GM12865 (cell line): ENCODE measurements around the gene TIFAB.

Source experiments
- DNase-seq: peaks from one replicate; pipeline ENCODE4 v3.0.0; 2010; ENCODE audit warnings: low read depth
- H3K4me3 ChIP-seq: 2 replicates; pipeline ENCODE4 v1.5.1; 2011; ENCODE audit warnings: mild to moderate bottlenecking, low read depth, low read length, control low read depth
- TF ChIP-seq, protein P1 (sequence below): IDR thresholded peaks from 2 replicates; pipeline ENCODE4 v1.5.1; 2011; ENCODE audit warnings: low read length, control low read depth, low read depth, inconsistent platforms; ENCODE audit not compliant: insufficient read depth; ENCODE audit errors: missing control alignments

The TIFAB gene

DNA sequence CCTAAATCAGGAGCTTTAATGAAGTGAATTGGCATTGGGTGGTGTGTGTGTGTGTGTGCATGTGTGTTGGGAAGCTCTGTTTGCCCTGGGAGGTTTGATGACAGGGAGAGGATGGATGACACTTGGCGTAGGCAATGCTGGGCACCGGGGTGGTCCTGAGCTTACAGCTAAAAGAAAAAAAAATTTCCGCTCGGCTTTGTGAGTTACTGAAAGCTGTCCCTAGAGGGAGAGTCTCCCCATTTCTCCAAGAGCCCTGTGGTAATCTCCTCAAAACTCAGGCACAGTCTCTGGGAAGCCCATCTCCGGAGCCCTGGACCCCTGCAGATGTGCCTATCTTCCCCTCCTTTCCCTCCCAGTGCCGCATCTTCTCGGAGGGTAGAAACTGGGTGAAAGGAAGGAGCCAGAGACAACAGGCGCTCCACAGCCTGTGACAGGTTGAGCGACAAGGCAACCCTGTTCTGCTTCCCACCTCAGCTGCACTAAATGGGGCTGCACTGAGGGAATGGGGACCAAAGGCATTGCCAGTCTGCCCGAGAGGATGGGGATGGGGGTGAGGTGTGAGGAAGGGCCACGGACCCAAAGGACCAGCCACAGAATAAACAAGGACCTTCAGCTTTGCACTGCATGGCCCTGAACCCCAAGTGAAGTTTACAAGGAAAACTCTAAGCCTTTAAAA is 35.8 kb upstream of the TIFAB start:
- no peak for DNase-seq
- no peak overlapping the region for H3K4me3 ChIP-seq
- TF ChIP-seq, protein P1, sequence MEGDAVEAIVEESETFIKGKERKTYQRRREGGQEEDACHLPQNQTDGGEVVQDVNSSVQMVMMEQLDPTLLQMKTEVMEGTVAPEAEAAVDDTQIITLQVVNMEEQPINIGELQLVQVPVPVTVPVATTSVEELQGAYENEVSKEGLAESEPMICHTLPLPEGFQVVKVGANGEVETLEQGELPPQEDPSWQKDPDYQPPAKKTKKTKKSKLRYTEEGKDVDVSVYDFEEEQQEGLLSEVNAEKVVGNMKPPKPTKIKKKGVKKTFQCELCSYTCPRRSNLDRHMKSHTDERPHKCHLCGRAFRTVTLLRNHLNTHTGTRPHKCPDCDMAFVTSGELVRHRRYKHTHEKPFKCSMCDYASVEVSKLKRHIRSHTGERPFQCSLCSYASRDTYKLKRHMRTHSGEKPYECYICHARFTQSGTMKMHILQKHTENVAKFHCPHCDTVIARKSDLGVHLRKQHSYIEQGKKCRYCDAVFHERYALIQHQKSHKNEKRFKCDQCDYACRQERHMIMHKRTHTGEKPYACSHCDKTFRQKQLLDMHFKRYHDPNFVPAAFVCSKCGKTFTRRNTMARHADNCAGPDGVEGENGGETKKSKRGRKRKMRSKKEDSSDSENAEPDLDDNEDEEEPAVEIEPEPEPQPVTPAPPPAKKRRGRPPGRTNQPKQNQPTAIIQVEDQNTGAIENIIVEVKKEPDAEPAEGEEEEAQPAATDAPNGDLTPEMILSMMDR, result no peak

DNA sequence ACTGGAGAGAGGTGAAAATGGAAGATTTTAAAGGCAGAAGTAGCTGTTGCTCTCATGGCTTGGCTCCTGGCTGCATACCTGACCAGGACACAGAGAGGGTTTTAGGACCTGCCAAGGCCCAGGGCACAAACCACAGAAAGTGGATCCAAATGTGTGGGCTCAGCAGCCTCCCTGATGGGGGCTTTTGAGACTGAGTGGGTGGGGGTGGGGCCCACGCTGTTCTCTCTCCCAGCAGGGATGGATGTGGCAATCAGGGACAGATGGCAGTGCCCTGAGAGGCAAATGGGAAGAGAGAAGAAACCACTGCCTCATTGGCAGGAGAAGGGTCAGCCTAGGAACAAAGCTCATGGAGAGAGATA is 34.9 kb upstream of the TIFAB start:
- TF ChIP-seq, protein P1, result no peak
- no peak overlapping the region for H3K4me3 ChIP-seq
- DNase-seq, result no peak

DNA sequence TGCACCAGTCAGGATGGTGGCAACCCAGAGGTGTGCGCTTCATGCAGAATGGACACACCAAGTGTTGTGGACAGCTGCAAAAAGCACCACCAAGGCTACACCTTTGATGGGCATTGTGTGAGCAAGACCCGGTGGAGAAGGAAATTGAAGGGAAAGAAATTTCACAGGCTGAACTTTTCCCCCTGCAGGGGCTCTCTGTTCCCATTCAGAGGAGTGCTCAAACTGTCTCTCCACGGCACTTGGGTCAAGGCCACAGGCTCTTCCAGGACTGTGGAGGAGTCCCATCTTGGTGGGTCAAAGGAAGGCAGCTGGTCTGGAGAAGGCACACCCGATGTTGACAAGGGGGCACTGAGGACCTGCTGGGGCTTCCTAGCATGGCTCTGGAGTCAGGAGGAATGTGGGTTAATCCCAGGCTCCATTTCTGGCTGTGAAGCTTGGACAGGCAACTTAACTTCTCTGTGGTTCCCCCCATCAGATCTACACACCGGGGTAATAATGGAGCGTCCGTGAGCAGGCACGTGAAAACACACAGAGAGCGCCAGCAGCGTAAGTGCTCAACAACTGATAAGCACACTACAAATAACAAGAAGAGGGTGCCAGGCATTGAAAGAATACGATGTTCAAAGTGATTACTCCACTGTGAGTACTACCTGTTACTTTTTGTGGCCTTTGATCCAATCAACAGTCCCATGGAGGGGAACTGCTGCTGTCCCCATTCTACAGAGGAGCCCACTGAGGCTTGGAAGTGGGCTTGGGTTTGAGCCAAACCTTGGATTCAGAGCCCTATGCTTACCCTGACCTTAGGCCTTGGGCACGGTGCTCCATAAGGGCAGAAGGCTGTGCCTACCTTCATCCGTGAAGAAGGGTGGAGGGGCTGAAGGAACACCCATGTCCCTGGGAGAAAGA is 34.2 kb upstream of the TIFAB start:
- TF ChIP-seq, protein P1, result no peak
- H3K4me3 ChIP-seq, result no peak overlapping the region
- no peak for DNase-seq

DNA sequence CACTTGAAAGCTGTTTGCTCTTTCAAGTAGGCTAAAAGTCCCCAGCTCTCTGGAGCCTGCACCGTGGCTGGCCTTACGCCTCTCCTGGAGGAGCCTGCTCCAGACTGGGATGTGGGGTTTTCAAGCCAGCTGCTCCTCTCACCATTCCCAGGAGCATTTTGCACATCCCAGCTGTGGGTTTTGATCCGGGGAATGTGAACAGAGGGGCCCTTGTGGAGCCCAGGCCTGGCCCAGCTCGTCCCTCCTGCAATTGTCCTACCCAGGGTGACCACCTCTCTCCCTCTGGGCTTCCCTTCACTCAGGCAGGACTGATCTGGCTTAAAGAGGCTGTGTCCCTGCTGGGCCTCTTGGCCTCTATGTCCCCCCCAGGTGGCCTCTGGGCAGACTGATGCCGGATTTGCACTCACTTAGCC is 32.5 kb upstream of the TIFAB start:
- no peak overlapping the region for H3K4me3 ChIP-seq
- no peak for DNase-seq
- TF ChIP-seq, protein P1, result no peak

DNA sequence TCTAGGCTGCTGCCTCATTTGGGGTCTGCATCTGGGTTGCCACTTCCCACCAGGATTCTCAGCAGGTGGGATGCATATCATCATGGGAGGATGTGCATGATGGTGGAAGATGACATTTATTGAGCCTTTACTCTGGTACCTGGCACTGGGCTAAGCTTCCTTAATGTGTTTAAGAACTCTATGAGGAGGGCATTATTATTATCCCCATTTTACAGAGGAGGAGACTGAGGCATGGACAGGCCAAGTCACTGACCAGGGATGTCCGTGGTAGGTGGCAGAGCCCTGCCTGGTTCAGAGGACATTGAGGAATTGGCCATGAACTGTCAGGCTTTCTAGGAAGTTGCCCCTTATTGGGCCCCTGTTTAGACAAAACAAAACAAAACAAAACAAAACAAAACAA is 31.1 kb upstream of the TIFAB start:
- TF ChIP-seq, protein P1, result no peak
- DNase-seq, result no peak
- no peak overlapping the region for H3K4me3 ChIP-seq

DNA sequence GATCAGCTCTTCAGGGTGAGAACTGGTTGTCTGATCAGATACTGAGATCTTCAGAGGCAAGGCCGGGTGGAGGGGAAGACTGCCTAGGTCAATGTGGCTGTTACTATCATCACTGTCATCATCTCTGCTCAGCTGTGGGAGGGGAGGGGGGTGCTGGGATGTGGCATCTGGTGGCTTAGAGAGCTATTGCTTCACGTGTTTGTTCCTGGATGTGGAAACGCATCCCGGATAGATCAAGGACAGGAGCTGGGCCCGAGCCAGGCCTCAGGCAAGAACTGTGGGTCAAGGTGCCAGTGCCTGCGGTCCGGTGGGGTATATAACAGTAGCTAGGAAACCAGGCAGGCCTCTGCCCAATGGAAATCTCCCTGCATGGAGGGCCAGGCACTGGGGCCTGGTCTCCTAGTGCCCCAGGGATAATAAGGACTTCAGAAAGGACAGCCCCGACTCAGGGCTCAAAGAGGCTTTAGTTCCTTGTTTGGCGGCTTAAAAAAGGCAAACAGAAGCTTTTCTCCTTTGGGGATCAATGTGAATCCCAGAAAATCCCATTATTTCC is 30.3 kb upstream of the TIFAB start:
- H3K4me3 ChIP-seq, result no peak overlapping the region
- DNase-seq, result no peak
- TF ChIP-seq, protein P1, result no peak

DNA sequence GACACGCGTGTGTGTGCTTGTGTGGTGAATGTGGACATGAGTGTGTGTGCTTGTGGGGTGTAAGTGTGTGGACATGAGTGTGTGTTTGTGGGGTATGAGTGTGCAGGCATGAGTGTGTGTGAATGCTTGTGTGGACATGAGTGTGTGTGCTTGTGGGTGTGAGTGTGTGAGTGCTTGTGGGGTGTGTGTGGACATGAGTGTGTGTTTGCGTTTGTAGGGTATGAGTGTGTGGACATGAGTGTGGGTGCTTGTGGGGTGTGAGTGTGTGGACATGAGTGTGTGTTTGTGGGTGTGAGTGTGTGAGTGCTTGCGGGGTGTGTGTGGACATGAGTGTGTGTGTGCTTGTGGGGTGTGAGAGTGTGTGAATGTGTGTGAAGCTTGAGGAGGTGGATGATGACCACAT is 29.8 kb upstream of the TIFAB start:
- TF ChIP-seq, protein P1, result no peak
- no peak overlapping the region for H3K4me3 ChIP-seq
- DNase-seq, result no peak
